IPS-15b (cell line): ENCODE measurements around the gene CCSER1.
"Not testable (repeated sequence)": the region's sequence is repeated elsewhere in the genome, so short reads cannot be mapped to it uniquely, and the experiment has no call there.

ENCODE experiments used
- H3K27me3 ChIP-seq: one replicate; pipeline ENCODE4 v1.6.1; 2013; ENCODE audit warnings: low read length; ENCODE audit not compliant: control insufficient read depth, insufficient read depth
- H3K36me3 ChIP-seq: one replicate; pipeline ENCODE4 v1.6.1; 2013; ENCODE audit warnings: low read length; ENCODE audit not compliant: control insufficient read depth, insufficient read depth
- H3K4me1 ChIP-seq: one replicate; pipeline ENCODE4 v1.6.1; 2013; ENCODE audit warnings: mild to moderate bottlenecking, low read length; ENCODE audit not compliant: control insufficient read depth, insufficient read depth
- H3K4me3 ChIP-seq: one replicate; pipeline ENCODE4 v1.5.1; 2013; ENCODE audit warnings: low read depth, low read length
- H3K9ac ChIP-seq: one replicate; pipeline ENCODE4 v1.6.1; 2013; ENCODE audit warnings: low read depth, mild to moderate bottlenecking, low read length
- H3K9me3 ChIP-seq: one replicate; pipeline ENCODE4 v1.6.1; 2013; ENCODE audit warnings: mild to moderate bottlenecking, low read length; ENCODE audit not compliant: control insufficient read depth, insufficient read depth

Gene CCSER1

DNA sequence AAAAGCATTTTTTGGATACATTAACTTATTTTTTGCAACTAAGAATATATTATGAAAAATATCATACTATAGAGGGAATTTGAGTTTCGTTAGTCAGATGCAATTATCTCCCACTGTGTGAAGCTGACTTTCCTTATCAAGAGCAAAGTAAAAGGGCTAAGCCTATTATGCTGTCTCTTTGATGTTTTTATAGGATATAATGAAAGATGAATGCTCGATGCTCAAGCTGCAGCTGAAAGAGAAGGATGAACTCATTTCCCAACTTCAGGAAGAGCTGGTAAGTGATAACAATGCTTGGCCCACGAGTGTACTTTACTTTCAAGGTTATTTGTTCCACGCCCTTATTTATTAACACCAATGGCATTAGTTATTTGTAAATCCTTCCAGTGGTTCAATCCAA lies 688.4 kb downstream of the CCSER1 start:
- H3K4me1 ChIP-seq: no peaks in the 10 kb centered on the region
- H3K36me3 ChIP-seq: no peaks in the 10 kb centered on the region
- H3K9me3 ChIP-seq: peaks cover 8% of the 10 kb centered on the region
- no peaks in the 10 kb centered on the region for H3K27me3 ChIP-seq
- H3K4me3 ChIP-seq: no peak overlapping the region
- H3K9ac ChIP-seq: no peak overlapping the region

GRCh38 chr4:90816754-90817153 lies 689.6 kb downstream of the CCSER1 start:
- no peak overlapping the region for H3K9ac ChIP-seq
- no peaks in the 10 kb centered on the region for H3K27me3 ChIP-seq
- peaks cover 8% of the 10 kb centered on the region for H3K9me3 ChIP-seq
- no peak overlapping the region for H3K4me3 ChIP-seq
- no peaks in the 10 kb centered on the region for H3K4me1 ChIP-seq
- no peaks in the 10 kb centered on the region for H3K36me3 ChIP-seq

GRCh38 chr4:90824266-90825150 lies 697.3 kb downstream of the CCSER1 start:
- H3K4me1 ChIP-seq: peaks cover 8% of the 10 kb centered on the region
- no peaks in the 10 kb centered on the region for H3K36me3 ChIP-seq
- no peaks in the 10 kb centered on the region for H3K9me3 ChIP-seq
- H3K4me3 ChIP-seq: no peak overlapping the region
- H3K9ac ChIP-seq: no peak overlapping the region
- H3K27me3 ChIP-seq: no peaks in the 10 kb centered on the region

DNA sequence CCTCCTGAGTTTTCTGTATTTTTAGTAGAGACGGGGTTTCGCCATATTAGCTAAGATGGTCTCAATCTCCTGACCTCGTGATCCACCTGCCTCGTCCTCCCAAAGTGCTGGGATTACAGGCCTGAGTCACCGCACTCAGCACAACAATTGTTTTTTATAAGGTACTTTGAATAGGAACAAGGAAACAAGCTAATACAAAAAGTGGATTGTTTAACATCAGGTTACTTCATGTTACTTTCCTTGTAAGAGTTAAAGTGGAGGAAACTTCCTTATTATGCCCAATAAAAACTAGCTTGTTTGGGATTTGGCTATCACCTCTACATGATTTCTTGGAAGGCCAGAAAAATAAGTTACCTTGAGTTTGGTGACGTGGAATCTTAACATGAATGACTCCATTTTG lies 698.7 kb downstream of the CCSER1 start:
- Histone ChIP-seq H3K36me3 (no peaks in the 10 kb centered on the region), H3K9me3 (no peaks in the 10 kb centered on the region), H3K4me1 (peaks cover 16% of the 10 kb centered on the region), H3K9ac (no peak overlapping the region), H3K4me3 (no peak overlapping the region), H3K27me3 (no peaks in the 10 kb centered on the region)

GRCh38 chr4:90833706-90834105 lies 706.5 kb downstream of the CCSER1 start:
- Histone ChIP-seq H3K4me3 (no peak overlapping the region), H3K9ac (no peak overlapping the region), H3K4me1 (peaks cover 18% of the 10 kb centered on the region), H3K9me3 (no peaks in the 10 kb centered on the region), H3K36me3 (no peaks in the 10 kb centered on the region), H3K27me3 (no peaks in the 10 kb centered on the region)

DNA sequence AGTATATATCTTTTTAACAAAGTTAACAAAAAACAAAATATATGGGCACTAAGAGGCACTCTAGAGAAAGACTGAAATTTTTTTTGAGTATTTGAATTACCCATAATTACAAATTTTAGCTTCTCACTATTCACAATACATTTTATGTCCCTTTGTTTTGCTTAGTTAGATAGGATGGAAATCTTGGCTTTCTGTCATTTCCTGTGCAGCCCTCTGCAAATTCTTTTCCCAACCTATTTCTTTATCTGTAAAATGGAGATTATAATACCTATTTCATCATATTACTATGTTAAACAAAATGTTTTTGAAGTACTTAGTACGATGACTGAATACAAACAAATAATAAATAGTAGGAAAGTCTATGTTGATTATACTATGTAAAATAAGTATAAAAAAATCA lies 710.0 kb downstream of the CCSER1 start:
- no peaks in the 10 kb centered on the region for H3K9me3 ChIP-seq
- H3K27me3 ChIP-seq: no peaks in the 10 kb centered on the region
- peaks cover 9% of the 10 kb centered on the region for H3K4me1 ChIP-seq
- H3K9ac ChIP-seq: no peak overlapping the region
- H3K4me3 ChIP-seq: no peak overlapping the region
- H3K36me3 ChIP-seq: no peaks in the 10 kb centered on the region

DNA sequence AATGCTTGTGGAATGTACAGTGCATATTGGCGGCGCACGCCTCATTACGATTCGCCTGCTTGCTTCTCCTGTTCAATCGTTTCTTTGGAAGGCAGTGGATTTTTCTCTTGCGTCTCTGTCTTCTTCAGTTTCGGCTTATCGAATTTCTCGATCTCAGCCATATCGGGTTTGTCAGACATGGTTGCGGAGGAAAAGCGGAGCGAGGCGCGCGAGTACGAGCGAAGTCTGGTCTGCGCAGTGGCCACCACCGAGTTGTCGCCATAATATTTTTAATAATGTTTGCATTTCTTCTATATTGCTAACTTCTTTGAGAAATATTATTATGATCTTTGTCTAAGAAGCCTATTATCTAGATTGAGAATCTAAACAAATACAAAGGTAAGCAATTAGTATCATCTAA lies 711.7 kb downstream of the CCSER1 start:
- not testable (repeated sequence) for H3K27me3 ChIP-seq, H3K36me3 ChIP-seq, H3K4me1 ChIP-seq, H3K9me3 ChIP-seq, H3K9ac ChIP-seq, H3K4me3 ChIP-seq

DNA sequence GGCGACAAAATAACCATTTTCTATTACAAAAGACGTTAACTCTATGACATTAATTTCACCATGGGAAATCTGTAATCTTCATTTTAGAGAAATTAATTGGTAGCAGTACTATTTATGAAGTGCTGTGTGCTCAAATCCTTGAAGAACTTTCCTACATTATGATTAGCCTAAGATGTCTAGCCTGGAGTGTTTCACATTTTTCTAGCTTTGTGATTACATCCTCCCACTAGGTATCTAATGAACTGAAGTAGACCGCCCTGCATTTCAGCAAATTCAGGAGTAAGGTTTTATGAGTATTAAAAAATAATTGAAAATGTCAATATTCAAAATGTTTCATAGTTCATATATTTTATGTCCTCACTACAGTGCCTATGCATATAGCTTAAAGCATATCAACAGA lies 713.1 kb downstream of the CCSER1 start:
- no peaks in the 10 kb centered on the region for H3K27me3 ChIP-seq
- H3K4me3 ChIP-seq: no peak overlapping the region
- H3K4me1 ChIP-seq: no peaks in the 10 kb centered on the region
- no peaks in the 10 kb centered on the region for H3K9me3 ChIP-seq
- no peaks in the 10 kb centered on the region for H3K36me3 ChIP-seq
- no peak overlapping the region for H3K9ac ChIP-seq

DNA sequence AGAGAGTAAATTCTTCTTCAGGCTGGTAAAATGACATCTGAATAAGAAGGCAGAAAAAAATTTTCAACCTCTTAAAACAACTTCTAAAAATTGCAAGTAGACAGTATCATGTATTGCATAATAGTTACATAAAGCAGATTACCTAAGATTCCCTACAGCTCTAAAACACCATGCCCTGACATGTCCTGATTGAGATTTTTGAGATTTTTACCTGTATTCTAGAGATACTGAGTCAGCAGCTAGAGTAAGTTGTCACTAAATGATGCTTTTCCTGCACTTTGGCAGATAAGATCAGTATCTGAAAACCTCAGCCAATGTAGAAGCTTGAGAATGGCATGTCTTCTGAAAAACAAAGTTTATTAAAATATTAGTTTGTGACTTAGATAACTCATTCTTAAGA lies 713.6 kb downstream of the CCSER1 start:
- no peak overlapping the region for H3K9ac ChIP-seq
- H3K36me3 ChIP-seq: no peaks in the 10 kb centered on the region
- H3K4me1 ChIP-seq: no peaks in the 10 kb centered on the region
- no peaks in the 10 kb centered on the region for H3K27me3 ChIP-seq
- H3K4me3 ChIP-seq: no peak overlapping the region
- H3K9me3 ChIP-seq: no peaks in the 10 kb centered on the region

GRCh38 chr4:90841676-90842075 lies 714.5 kb downstream of the CCSER1 start:
- Histone ChIP-seq H3K9ac (no peak overlapping the region), H3K4me1 (no peaks in the 10 kb centered on the region), H3K36me3 (no peaks in the 10 kb centered on the region), H3K9me3 (no peaks in the 10 kb centered on the region), H3K27me3 (no peaks in the 10 kb centered on the region), H3K4me3 (no peak overlapping the region)

- no peak overlapping the region for H3K9ac ChIP-seq
- H3K27me3 ChIP-seq: no peaks in the 10 kb centered on the region
- H3K4me1 ChIP-seq: no peaks in the 10 kb centered on the region
- H3K36me3 ChIP-seq: no peaks in the 10 kb centered on the region
- no peak overlapping the region for H3K4me3 ChIP-seq
- no peaks in the 10 kb centered on the region for H3K9me3 ChIP-seq
These were observed 715.8 kb downstream of the CCSER1 start for GRCh38 chr4:90842960-90843359.

DNA sequence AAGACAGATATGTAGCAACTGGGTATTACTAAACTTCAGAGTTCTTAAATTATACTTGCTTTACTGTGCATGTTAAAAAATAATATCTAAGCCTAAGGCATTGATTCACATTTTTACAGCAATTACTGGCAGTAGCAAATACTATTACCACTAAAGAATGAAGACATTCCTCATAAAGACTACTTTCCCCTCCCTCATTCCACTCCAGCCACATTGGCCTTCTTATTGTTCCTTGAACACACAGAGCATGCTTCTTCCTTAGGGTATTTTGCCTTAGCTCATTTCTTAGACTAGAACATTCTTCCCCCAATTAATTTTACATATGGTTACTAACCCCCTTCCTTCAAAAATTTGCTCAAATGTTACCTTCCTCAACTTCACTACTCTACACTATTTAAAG lies 717.0 kb downstream of the CCSER1 start:
- Histone ChIP-seq H3K36me3 (no peaks in the 10 kb centered on the region), H3K4me1 (no peaks in the 10 kb centered on the region), H3K27me3 (no peaks in the 10 kb centered on the region), H3K4me3 (no peak overlapping the region), H3K9me3 (no peaks in the 10 kb centered on the region), H3K9ac (no peak overlapping the region)
